Jurkat, Clone E6-1 (cell line): ENCODE data around the gene EXOSC1.

ENCODE experiments used
- DNase-seq: peaks from one replicate; pipeline ENCODE4 v3.0.0-alpha.2; 2011; ENCODE audit warnings: low read depth, low spot score
- H3K4me3 ChIP-seq: 2 replicates; pipeline ENCODE4 v1.5.1; 2011; ENCODE audit warnings: mild to moderate bottlenecking, low read length, control low read depth, moderate library complexity

The EXOSC1 gene

DNA sequence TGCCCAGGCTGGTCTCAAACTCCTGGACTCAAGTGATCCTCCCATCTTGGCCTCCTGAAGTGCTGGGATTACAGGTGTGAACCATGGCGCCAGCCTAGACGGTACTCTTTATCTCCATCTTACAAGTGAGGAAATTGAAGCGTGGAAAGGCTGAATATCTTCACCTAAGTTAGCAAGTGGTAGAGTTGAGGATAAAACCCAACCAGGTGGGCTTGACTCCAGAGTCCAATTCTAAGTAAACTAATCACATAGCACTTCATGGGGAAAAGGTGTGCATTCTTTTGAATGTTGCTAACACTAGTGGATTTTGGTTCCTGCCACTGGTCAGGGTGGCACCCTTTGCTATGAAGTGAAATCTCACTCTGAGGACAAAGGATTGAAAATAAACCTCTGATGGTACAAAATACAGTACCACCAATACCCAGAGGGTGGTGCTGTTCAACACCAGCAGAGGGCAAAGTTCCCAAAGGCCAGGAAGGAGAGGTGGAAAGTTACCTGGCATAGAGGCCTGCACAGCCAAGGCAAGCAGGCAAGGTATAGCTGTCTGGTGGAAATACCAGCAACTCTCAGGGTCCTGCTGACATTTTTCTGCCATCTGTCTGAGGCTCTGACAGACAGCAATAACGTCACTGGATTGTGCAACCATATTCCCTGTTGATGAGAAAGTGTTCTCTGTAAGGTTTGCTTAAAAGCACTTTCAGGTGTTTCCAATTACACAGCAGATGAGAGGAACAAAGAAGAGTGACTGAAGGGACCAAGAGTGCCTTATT, 17.7 kb upstream of the EXOSC1 start:
- DNase-seq = peak; percentile 32
- H3K4me3 ChIP-seq = no peak overlapping the region

- H3K4me3 ChIP-seq = no peak overlapping the region
- DNase-seq = no peak
These were observed 16.5 kb upstream of the EXOSC1 start for GRCh38 chr10:97462309-97462708.

DNA sequence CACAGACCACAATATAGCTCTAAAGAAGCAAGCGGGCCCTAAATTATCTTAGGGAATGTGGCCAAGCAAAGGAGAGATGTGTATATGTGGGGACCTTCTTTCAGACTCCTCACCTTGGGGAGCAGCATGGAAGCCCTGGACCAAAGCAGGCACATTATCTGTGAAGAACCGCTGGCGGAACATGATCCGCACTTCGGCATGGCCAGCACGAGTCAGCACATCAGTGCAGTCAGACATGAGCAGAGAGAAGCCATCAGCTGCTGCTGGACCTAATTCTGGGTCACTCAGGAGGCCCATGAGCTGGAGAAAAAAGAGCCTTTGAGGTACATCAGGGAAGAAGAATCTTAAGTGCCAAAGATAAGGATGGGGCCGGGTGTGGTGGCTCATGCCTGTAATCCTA, 14.1 kb upstream of the EXOSC1 start:
- H3K4me3 ChIP-seq = no peak overlapping the region
- DNase-seq = no peak

GRCh38 chr10:97459111-97459510, 13.3 kb upstream of the EXOSC1 start:
- no peak overlapping the region for H3K4me3 ChIP-seq
- no peak for DNase-seq

DNA sequence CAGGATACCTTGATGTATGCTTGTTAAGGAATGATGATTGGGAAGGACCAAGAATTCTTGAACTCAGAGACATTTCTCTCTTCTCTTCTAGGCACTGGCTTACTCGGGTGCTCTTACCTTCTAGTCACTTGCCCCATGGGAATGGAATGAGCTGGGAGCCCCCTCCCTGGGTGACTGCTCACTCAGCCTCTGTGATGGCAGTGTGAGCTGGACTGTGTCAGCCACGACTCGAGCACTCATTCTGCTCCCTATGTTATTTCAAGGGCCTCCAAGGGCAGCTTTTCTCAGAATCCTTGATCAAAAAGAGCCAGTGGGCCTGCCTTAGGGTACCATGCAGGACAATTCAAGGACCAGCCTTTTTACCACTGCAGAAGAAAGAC, 10.9 kb upstream of the EXOSC1 start:
- no peak for DNase-seq

GRCh38 chr10:97456034-97456685, 10.4 kb upstream of the EXOSC1 start:
- no peak for DNase-seq
- H3K4me3 ChIP-seq = no peak overlapping the region

More for the DNA sequence above, 10.9 kb upstream of the EXOSC1 start:
- H3K4me3 ChIP-seq = no peak overlapping the region

DNA sequence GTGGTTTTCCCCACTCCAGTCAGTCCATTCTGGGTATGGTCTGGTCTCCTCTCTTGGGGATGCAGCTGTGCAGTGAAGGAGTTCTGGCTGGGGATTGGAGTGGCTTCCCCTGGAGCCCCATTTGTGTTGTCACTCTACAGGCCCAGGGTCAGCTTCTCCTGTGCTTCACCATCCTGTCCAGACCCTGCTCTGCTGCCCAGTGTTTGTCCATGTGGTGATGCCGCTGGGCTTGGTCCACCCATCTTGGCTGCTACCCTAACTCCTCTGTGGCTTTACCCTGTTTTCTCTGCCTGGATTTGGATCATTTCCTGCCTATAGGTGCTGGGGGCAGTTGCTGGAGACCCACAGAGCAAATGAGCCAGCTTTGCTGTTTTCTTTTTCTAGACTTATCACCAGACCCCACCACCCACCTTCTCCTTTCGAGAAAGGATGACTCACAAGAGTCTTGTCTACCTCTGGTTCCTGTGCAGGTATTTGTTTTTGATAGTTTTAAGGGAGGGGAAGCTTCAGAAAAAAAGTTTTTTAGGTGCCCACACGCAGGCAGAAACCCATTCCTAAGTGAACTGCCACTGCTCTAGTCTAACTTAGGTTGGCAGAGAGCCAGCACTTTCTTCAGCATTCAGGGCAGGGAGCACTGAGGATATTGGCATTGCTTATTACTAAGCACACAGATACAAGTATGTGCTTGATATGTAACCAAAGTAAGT, 8.7 kb upstream of the EXOSC1 start:
- DNase-seq = no peak
- no peak overlapping the region for H3K4me3 ChIP-seq

GRCh38 chr10:97452352-97452751, 6.5 kb upstream of the EXOSC1 start:
- H3K4me3 ChIP-seq = no peak overlapping the region

GRCh38 chr10:97451605-97452004, 5.8 kb upstream of the EXOSC1 start:
- DNase-seq = no peak
- H3K4me3 ChIP-seq = no peak overlapping the region

More at GRCh38 chr10:97452352-97452751, 6.5 kb upstream of the EXOSC1 start:
- DNase-seq = no peak

DNA sequence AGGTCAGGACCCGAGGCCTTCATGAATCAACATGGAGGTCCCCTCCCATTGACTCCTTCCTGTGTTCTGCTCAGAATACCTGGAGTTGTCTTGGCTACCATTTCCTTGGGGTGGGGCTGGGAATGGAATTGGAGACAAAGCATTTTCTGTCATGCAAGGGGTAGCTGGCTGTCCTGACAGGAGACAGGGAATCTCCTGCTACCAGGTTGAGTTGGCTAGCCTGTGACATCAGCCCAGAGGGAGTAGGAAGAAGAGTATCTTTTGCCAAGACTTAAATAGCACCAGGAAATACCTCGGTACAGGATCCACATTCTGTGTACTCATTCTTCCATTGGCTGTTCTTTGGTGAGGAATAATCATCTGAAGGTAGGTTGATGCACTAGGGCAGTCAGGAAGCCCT, 5.0 kb upstream of the EXOSC1 start:
- H3K4me3 ChIP-seq = no peak overlapping the region
- no peak for DNase-seq

DNA sequence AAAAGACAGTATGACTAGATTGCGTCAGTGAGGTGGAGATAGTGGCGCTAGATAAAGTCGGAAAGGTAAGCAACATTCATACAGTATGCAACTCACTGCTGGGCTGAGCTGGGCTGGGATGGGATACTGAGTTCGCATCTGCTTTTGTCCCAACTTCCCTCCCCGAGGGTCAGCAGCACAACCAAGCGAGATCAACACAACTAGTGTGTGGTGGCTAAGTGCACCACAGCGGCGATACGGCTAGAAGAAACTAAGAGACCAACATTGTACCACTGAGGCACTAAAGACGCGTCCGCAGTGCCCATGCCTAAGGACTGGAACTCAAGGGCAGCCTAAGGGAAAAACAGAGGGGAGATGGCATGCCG, 467 bp downstream of the EXOSC1 start:
- peak overlapping the region; percentile 82 for H3K4me3 ChIP-seq
- no peak for DNase-seq

GRCh38 chr10:97444212-97444611, 1.6 kb downstream of the EXOSC1 start:
- no peak overlapping the region for H3K4me3 ChIP-seq
- no peak for DNase-seq

GRCh38 chr10:97442277-97442676, 3.5 kb downstream of the EXOSC1 start:
- DNase-seq = no peak
- no peak overlapping the region for H3K4me3 ChIP-seq

- no peak for DNase-seq
- no peak overlapping the region for H3K4me3 ChIP-seq
These were observed 10.6 kb downstream of the EXOSC1 start for GRCh38 chr10:97435211-97435610.

DNA sequence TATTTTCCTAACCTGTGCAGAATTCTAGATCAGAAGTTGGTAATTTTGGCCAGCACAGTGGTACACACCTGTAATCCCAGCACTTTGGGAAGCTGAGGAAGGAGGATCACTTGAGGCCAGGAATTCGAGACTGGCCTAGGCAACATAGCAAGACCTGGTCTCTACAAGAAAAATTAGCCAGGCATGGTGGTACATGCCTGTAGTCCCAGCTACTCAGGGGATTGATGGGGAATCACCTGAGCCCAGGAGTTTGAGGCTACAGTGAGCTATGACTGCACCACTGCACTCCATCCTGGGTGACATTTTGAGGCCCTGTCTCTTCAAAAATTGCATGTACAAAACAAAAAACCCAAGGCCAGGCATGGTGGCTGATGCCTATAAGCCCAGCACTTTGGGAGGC, 11.2 kb downstream of the EXOSC1 start:
- H3K4me3 ChIP-seq = no peak overlapping the region

GRCh38 chr10:97434055-97434454, 11.8 kb downstream of the EXOSC1 start:
- DNase-seq = no peak

More for the DNA sequence above, 11.2 kb downstream of the EXOSC1 start:
- no peak for DNase-seq

DNA sequence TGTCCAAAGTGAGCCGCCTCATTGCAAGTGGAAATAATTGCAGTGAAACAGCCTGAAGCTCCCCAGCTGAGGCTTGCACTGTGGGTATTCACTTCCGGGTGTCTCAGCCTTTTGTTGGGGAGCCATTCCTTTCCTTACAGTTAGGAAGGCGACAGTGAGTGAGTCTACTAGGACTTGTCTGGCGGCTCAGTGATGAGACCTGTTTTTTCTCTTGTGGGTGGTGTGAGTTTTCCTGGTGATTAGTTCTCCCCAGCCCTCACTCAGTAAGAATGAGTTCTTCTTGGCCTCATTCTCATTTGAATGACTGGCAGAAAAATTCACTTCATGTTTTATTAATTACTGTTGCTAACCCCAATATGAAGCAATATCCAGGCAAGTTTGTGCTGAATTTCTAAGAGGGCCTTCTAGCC, 17.2 kb downstream of the EXOSC1 start:
- DNase-seq = peak; percentile 57
- peak overlapping the region; percentile 97 for H3K4me3 ChIP-seq

More at GRCh38 chr10:97434055-97434454, 11.8 kb downstream of the EXOSC1 start:
- H3K4me3 ChIP-seq = no peak overlapping the region

DNA sequence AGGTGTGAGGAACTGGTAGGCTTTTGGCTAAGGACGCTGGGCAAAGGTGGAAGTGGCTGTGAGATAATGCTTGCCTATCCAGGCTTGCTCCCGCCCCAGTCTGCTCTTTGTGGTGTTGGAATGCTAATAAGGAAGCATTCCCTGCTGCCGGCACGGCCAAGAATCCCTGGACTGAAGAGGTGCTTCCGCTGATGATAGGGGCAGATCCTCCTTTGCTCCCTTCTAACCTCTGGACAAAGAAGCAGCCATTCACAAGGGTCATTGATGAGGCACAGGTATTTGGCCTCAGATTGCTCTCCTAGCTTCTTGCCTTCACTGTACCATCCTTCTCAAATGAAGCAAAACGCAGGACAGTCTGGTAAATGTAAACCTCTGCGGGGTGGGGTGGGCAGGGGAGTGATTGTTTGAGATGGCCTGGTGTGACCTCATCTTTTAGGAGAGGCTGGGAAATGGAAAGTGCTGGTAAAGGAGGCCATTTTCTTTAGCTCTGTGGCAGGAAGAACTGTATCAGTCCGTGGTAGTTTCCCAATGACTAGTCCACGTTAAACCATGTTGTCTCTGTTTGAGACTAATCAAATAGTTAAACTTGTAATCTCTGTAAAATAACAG, 18.1 kb downstream of the EXOSC1 start:
- DNase-seq = no peak
- H3K4me3 ChIP-seq = peak overlapping the region; percentile 97

DNA sequence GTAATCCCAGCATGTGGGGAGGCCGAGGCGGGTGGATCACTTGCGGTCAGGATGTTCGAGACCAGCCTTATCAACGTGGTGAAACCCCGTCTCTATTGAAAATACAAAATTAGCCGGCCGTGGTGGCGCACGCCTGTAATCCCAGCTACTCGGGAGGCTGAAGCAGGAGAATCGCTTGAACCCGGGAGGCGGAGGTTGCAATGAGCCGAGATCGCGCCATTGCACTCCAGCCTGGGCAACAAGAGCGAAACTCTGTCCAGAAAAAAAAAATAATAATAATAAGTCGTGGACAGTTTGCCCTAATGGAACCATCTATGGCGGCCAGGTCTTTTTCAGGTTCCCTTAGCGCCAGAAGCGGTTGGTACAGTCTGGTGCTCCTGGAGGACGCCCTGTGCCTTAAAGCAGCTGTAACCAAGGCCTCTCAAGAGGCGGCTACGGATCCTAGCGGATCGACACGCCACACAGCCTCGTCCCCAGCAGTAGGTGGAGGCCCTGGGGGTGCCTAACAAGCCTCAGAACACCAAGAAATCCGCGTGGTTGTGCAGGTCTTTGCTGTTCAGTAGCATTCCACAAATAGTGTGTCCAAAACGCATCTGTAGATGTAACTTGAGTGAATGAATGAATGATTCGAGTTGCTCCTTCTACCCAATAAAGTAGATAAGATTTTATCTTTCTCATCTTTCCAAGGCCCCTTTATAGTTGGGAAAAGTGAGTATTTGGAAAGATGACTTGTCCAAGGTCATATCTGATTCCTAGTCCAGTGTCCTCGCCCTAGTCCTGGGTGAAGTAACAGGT, 18.8 kb downstream of the EXOSC1 start:
- DNase-seq = no peak
- peak overlapping the region; percentile 97 for H3K4me3 ChIP-seq
